T-helper 17 cell (primary cell): ENCODE measurements around the gene MAP1LC3B2. TPM values are rescaled to one million over a fixed set of nuclear protein-coding genes. Genes with fewer than 3 reads are reported as not detected.

Experiments
- total RNA-seq, 4 donors: library from RNA in 2 of 4; stranded (reverse) in 2 of 4; gene quantifications; one replicate each; pipeline ENCODE4 v1.2.3 and lab custom pipeline; 2022 to 2026

MAP1LC3B2 gene
- total RNA-seq, 2 donors from 2014 or later: 0.89 to 2.7 TPM

Other genes with a start within 250 kb of the MAP1LC3B2 start
- 10 to 100 TPM; 17.2 to 18.5 TPM for gene SPRING1, start 178.7 kb downstream of the MAP1LC3B2 start, total RNA-seq
- 1 to 10 TPM; 4.9 to 5.7 TPM for gene RNFT2, start 178.9 kb downstream of the MAP1LC3B2 start, total RNA-seq